ENCODE data around the gene SCARF2. TPM values are rescaled to one million over a fixed set of nuclear protein-coding genes. Genes with fewer than 3 reads are reported as not detected.

SCARF2 gene
- total RNA-seq, 4 donors from 2014 or later: 3.4 to 15.9 (median 8.7) TPM

GRCh38 chr22:20439928-20440575, 2.4 kb upstream of the SCARF2 start:
- Histone ChIP-seq H3K27ac (no peak overlapping the region), H3K9me3 (no peaks in the 10 kb centered on the region), H3K4me1 (peaks cover 8 to 29% (median 22%) of the 10 kb centered on the region in 4 donors), H3K27me3 (peaks cover 37% of the 10 kb centered on the region), H3K36me3 (peaks cover 0 to 4% (median 0%) of the 10 kb centered on the region in 4 donors), H3K4me3 (no peak overlapping the region)
- in situ Hi-C loops (cut with MboI; ENCODE audit: low pct_ligation_motif_present in 1 of 4, low pct_unique_long_range_greater_than_20kb in 1 of 4, low sequenced_read_pairs in 3 of 4): no loop called here
- TF ChIP-seq POLR2A (IDR thresholded peaks at IDR 0.05): no peak
- no peak for TF ChIP-seq POLR2AphosphoS5 (IDR thresholded peaks at IDR 0.05)
- TF ChIP-seq CTCF (IDR thresholded peaks at IDR 0.05): no peak
- TF ChIP-seq EP300 (IDR thresholded peaks at IDR 0.05; ENCODE audit: low read depth): no peak
- 95% methylated on average over 5 of the region's 5 CpGs; no CpG with 5 or more reads in 1 of the 2 donors for WGBS, 2 donors (ENCODE audit: low coverage in 1 of 2)
- intact Hi-C loops (cut with DNase I; ENCODE audit: low total_unique reads): no loop called here
- no peak for DNase-seq

- no peak for DNase-seq
- TF ChIP-seq POLR2A (IDR thresholded peaks at IDR 0.05) (no peak), POLR2AphosphoS5 (IDR thresholded peaks at IDR 0.05) (no peak), CTCF (IDR thresholded peaks at IDR 0.05) (no peak), EP300 (IDR thresholded peaks at IDR 0.05; ENCODE audit: low read depth) (no peak)
- H3K27me3 ChIP-seq: peaks cover 42% of the 10 kb centered on the region
- H3K9me3 ChIP-seq: no peaks in the 10 kb centered on the region
- H3K36me3 ChIP-seq: peaks cover 0 to 4% (median 0%) of the 10 kb centered on the region in 4 donors
- H3K27ac ChIP-seq: no peak overlapping the region
- no peak overlapping the region for H3K4me3 ChIP-seq
- in situ Hi-C loops (cut with MboI; ENCODE audit: low pct_ligation_motif_present in 1 of 4, low pct_unique_long_range_greater_than_20kb in 1 of 4, low sequenced_read_pairs in 3 of 4) (no loop called here), intact Hi-C loops (cut with DNase I; ENCODE audit: low total_unique reads) (no loop called here)
- WGBS, 2 donors (ENCODE audit: low coverage in 1 of 2): 87 to 90% methylated on average over 2 to 4 of the region's 4 CpGs
- H3K4me1 ChIP-seq: peaks cover 8 to 29% (median 22%) of the 10 kb centered on the region in 4 donors
Observed at GRCh38 chr22:20439556-20439927, 1.9 kb upstream of the SCARF2 start.

GRCh38 chr22:20438678-20439492, 1.3 kb upstream of the SCARF2 start:
- H3K4me3 ChIP-seq: peak overlapping the region in 2 of 4 donors; percentile 41 to 62
- DNase-seq: no peak
- peaks cover 0 to 4% (median 0%) of the 10 kb centered on the region in 4 donors for H3K36me3 ChIP-seq
- WGBS, 2 donors (ENCODE audit: low coverage in 1 of 2): 69% methylated on average over 13 of the region's 13 CpGs; no CpG with 5 or more reads in 1 of the 2 donors
- H3K9me3 ChIP-seq: no peaks in the 10 kb centered on the region
- intact Hi-C loops (cut with DNase I; ENCODE audit: low total_unique reads): no loop called here
- peaks cover 8 to 29% (median 22%) of the 10 kb centered on the region in 4 donors for H3K4me1 ChIP-seq
- no peak for TF ChIP-seq POLR2AphosphoS5 (IDR thresholded peaks at IDR 0.05)
- TF ChIP-seq EP300 (IDR thresholded peaks at IDR 0.05; ENCODE audit: low read depth): no peak
- TF ChIP-seq CTCF (IDR thresholded peaks at IDR 0.05): no peak
- TF ChIP-seq POLR2A (IDR thresholded peaks at IDR 0.05): no peak
- peaks cover 48% of the 10 kb centered on the region for H3K27me3 ChIP-seq
- in situ Hi-C loops (cut with MboI; ENCODE audit: low pct_ligation_motif_present in 1 of 4, low pct_unique_long_range_greater_than_20kb in 1 of 4, low sequenced_read_pairs in 3 of 4): no loop called here
- H3K27ac ChIP-seq: peak overlapping the region; percentile 63 to 83 (median 74)

- intact Hi-C loops (cut with DNase I; ENCODE audit: low total_unique reads) (no loop called here), in situ Hi-C loops (cut with MboI; ENCODE audit: low pct_ligation_motif_present in 1 of 4, low pct_unique_long_range_greater_than_20kb in 1 of 4, low sequenced_read_pairs in 3 of 4) (no loop called here)
- Histone ChIP-seq H3K27ac (peak overlapping the region; percentile 63 to 83 (median 74)), H3K27me3 (peaks cover 54% of the 10 kb centered on the region), H3K36me3 (peaks cover 0 to 3% (median 0%) of the 10 kb centered on the region in 4 donors), H3K4me1 (peaks cover 8 to 29% (median 22%) of the 10 kb centered on the region in 4 donors), H3K4me3 (peak overlapping the region; percentile 41 to 62 (median 48)), H3K9me3 (no peaks in the 10 kb centered on the region)
- TF ChIP-seq POLR2A (IDR thresholded peaks at IDR 0.05): no peak
- TF ChIP-seq POLR2AphosphoS5 (IDR thresholded peaks at IDR 0.05): no peak
- TF ChIP-seq CTCF (IDR thresholded peaks at IDR 0.05): no peak
- TF ChIP-seq EP300 (IDR thresholded peaks at IDR 0.05; ENCODE audit: low read depth): no peak
- no peak for DNase-seq
- 25 to 46% methylated on average over 4 to 6 of the region's 6 CpGs for WGBS, 2 donors (ENCODE audit: low coverage in 1 of 2)
Observed at GRCh38 chr22:20438427-20438677, 727 bp upstream of the SCARF2 start.
